DOHH2 (cell line): ENCODE data around the gene GATB.

ENCODE experiments used
- H3F3A ChIP-seq: fragments of 200-600 bp; sonication (generic), shearing (Covaris generic); 2 replicates; pipeline ENCODE4 v1.6.0; 2016; ENCODE audit warnings: antibody characterized with exemption, mild to moderate bottlenecking; ENCODE audit not compliant: control insufficient read depth, insufficient read depth
- H3K27ac ChIP-seq: fragments of 200-600 bp; sonication (generic); 2 replicates; pipeline ENCODE4 v1.5.1; 2014; ENCODE audit warnings: low read depth, mild to moderate bottlenecking, low read length, moderate library complexity
- H3K27me3 ChIP-seq: fragments of 200-600 bp; sonication (generic); 2 replicates; pipeline ENCODE4 v1.6.1; 2014; ENCODE audit warnings: mild to moderate bottlenecking, low read length, mixed read lengths; ENCODE audit not compliant: control insufficient read depth
- H3K36me3 ChIP-seq: fragments of 200-600 bp; sonication (generic); 2 replicates; pipeline ENCODE4 v1.6.1; 2014; ENCODE audit warnings: mild to moderate bottlenecking, low read length, moderate library complexity, mixed read lengths; ENCODE audit not compliant: control insufficient read depth
- H3K4me1 ChIP-seq: fragments of 200-600 bp; sonication (generic); 2 replicates; pipeline ENCODE4 v1.6.1; 2014; ENCODE audit warnings: mild to moderate bottlenecking, low read length, mixed read lengths; ENCODE audit not compliant: control insufficient read depth
- H3K4me2 ChIP-seq: fragments of 200-600 bp; sonication (generic); 2 replicates; pipeline ENCODE4 v1.6.0; 2014; ENCODE audit warnings: mild to moderate bottlenecking, low read length, moderate library complexity
- H3K4me3 ChIP-seq: fragments of 200-600 bp; sonication (generic); 2 replicates; pipeline ENCODE4 v1.5.1; 2014; ENCODE audit warnings: mild to moderate bottlenecking, low read length, mixed read lengths
- H3K79me2 ChIP-seq: fragments of 200-600 bp; sonication (generic); 2 replicates; pipeline ENCODE4 v1.6.1; 2014; ENCODE audit warnings: mild to moderate bottlenecking, low read length, mixed read lengths; ENCODE audit not compliant: control insufficient read depth
- H3K9me2 ChIP-seq: fragments of 200-600 bp; sonication (generic); replicated peaks from 2 replicates; pipeline ENCODE4 v1.6.1; 2014; ENCODE audit warnings: mild to moderate bottlenecking, low read length, mixed read lengths; ENCODE audit not compliant: control insufficient read depth
- H3K9me3 ChIP-seq: fragments of 200-600 bp; sonication (generic); 2 replicates; pipeline ENCODE4 v1.6.1; 2014; ENCODE audit warnings: antibody characterized with exemption, low read length, mixed read lengths; ENCODE audit not compliant: control insufficient read depth, insufficient read depth
- H4K20me1 ChIP-seq: fragments of 200-600 bp; sonication (generic); 2 replicates; pipeline ENCODE4 v1.6.0; 2014; ENCODE audit warnings: low read depth, mild to moderate bottlenecking, antibody characterized with exemption, low read length, moderate library complexity; ENCODE audit not compliant: control insufficient read depth, insufficient read depth
- CTCF ChIP-seq: fragments of 200-600 bp; sonication (generic); IDR thresholded peaks from one replicate; pipeline ENCODE4 v1.5.1; 2014; ENCODE audit warnings: antibody characterized with exemption, mild to moderate bottlenecking, low read depth, low read length; ENCODE audit not compliant: poor library complexity, severe bottlenecking
- EZH2phosphoT487 ChIP-seq: fragments of 200-600 bp; sonication (generic); IDR thresholded peaks from 2 replicates; pipeline ENCODE4 v1.6.1; 2017; ENCODE audit warnings: borderline replicate concordance, mild to moderate bottlenecking, antibody characterized with exemption, low read length, moderate library complexity, mixed read lengths

Gene GATB

DNA sequence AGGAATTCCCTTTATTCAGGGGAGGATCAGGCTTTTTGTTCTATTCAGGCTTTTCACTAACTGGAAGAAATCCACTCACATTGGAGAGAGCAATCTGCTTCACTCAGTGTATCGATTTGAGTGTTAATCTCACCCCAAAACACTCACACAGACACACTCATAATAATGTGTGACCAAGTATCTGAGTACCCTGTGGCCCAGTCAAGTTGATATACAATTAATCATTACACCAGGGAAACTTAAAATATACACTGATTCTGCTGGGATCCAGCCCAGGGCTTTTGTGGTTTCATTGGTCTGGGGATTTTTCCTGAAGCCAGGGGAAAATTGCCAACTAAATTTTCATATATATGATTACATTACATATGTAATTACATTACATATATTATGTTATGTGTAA is 44.0 kb upstream of the GATB start:
- Histone ChIP-seq H3K9me2 (no peaks in the 10 kb centered on the region), H3K4me1 (no peaks in the 10 kb centered on the region), H3K4me3 (no peak overlapping the region), H3K4me2 (no peak overlapping the region), H3K27me3 (no peaks in the 10 kb centered on the region), H3K27ac (no peak overlapping the region), H4K20me1 (no peaks in the 10 kb centered on the region), H3K9me3 (no peaks in the 10 kb centered on the region), H3K79me2 (no peaks in the 10 kb centered on the region), H3F3A (no peaks in the 10 kb centered on the region), H3K36me3 (no peaks in the 10 kb centered on the region)
- TF ChIP-seq CTCF = no peak
- no peak for TF ChIP-seq EZH2phosphoT487

DNA sequence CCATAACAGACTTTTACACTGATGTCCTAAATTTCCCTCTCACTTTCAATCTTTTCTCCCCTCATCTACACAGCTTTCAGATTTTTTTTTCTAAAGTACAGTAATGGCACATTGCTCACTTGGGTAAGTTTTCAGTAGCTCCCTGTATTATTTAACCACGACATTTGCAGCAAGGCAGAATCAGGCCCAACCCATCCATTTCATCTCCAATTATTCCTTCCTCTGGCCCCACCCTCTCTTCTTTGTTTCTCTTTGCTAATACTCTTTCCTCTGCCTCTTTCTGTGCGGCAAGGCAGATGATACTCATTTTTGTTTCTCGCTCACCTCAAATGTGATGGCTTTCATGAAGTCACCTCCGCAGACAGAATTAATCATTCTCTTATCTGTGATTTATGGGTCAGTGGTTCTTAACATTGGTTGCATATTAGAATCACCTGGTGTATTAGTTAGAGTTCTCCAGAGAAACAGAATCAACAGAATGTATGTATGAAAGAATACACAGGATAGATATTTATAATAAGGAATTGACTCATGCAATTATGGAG is 43.4 kb upstream of the GATB start:
- H3K79me2 ChIP-seq = no peaks in the 10 kb centered on the region
- H3K9me2 ChIP-seq = no peaks in the 10 kb centered on the region
- no peaks in the 10 kb centered on the region for H3K27me3 ChIP-seq
- H3K4me2 ChIP-seq = no peak overlapping the region
- no peak for TF ChIP-seq CTCF
- no peak for TF ChIP-seq EZH2phosphoT487
- no peak overlapping the region for H3K4me3 ChIP-seq
- H3K9me3 ChIP-seq = no peaks in the 10 kb centered on the region
- no peaks in the 10 kb centered on the region for H3K36me3 ChIP-seq
- no peaks in the 10 kb centered on the region for H3F3A ChIP-seq
- no peaks in the 10 kb centered on the region for H3K4me1 ChIP-seq
- H4K20me1 ChIP-seq = no peaks in the 10 kb centered on the region
- no peak overlapping the region for H3K27ac ChIP-seq

DNA sequence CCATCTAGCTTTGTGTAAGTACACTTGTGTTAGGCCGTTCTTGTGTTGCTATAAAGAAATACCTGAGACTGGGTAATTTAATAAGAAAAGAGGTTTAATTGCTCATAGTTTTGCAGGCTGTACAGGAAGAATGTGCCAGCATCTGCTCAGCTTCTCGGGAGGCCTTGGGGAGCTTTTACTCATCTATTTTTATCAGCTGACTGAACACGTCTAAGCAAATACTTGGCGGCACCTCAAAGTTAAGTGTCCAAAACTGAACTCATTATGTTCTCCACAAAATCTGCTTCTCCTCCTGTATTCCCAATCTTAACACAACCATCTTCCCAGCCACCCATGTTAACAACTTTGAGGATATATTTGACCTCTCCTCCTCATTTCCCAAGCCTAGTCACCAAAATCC is 42.4 kb upstream of the GATB start:
- Histone ChIP-seq H4K20me1 (no peaks in the 10 kb centered on the region), H3K27ac (no peak overlapping the region), H3K79me2 (no peaks in the 10 kb centered on the region), H3K4me1 (no peaks in the 10 kb centered on the region), H3K27me3 (no peaks in the 10 kb centered on the region), H3K4me3 (no peak overlapping the region), H3K9me3 (no peaks in the 10 kb centered on the region), H3F3A (no peaks in the 10 kb centered on the region), H3K9me2 (no peaks in the 10 kb centered on the region), H3K36me3 (no peaks in the 10 kb centered on the region), H3K4me2 (no peak overlapping the region)
- TF ChIP-seq EZH2phosphoT487 = no peak
- TF ChIP-seq CTCF = no peak
